ENCODE data around the gene NKTR. TPM values are rescaled to one million over a fixed set of nuclear protein-coding genes. Genes with fewer than 3 reads are reported as not detected.

The NKTR gene
- total RNA-seq, 1 experiment from 2014 or later = 70.5 TPM

DNA sequence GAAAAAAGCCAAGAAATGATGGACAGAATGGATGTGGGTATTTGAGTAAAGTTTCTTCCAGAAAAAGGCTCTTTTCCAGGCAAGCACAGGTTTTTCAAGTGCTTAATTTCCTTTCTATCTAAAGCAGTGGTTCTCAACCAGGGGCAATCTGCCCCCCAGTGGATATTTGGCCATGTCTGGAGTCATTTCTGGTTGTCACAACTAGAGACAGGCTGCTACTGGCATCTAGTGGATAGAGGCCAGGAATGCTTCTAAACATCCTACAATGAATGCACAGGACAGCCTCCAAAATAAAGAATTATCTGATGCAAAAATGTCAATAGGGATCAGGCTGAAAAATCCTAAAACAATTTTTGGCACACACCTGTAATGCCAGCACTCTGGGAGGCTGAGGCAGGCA, 42.6 kb upstream of the NKTR start:
- H3K79me2 ChIP-seq (ENCODE audit: low read depth) = no peaks in the 10 kb centered on the region
- no peak overlapping the region for H2AFZ ChIP-seq
- H3K4me2 ChIP-seq = no peak overlapping the region
- BruUV-seq (replicated peaks) = no TSS peak
- TF ChIP-seq, protein P1, sequence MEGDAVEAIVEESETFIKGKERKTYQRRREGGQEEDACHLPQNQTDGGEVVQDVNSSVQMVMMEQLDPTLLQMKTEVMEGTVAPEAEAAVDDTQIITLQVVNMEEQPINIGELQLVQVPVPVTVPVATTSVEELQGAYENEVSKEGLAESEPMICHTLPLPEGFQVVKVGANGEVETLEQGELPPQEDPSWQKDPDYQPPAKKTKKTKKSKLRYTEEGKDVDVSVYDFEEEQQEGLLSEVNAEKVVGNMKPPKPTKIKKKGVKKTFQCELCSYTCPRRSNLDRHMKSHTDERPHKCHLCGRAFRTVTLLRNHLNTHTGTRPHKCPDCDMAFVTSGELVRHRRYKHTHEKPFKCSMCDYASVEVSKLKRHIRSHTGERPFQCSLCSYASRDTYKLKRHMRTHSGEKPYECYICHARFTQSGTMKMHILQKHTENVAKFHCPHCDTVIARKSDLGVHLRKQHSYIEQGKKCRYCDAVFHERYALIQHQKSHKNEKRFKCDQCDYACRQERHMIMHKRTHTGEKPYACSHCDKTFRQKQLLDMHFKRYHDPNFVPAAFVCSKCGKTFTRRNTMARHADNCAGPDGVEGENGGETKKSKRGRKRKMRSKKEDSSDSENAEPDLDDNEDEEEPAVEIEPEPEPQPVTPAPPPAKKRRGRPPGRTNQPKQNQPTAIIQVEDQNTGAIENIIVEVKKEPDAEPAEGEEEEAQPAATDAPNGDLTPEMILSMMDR (conservative IDR thresholded peaks at IDR 0.05) = peak; percentile 41
- no peak for TF ChIP-seq EZH2 (IDR thresholded peaks at IDR 0.05; ENCODE audit: low read depth)
- DNase-seq = no peak
- ChIA-PET CTCF (no interaction called here), POLR2A (ENCODE audit: unreplicated experiment) (no interaction called here)
- 0 out of 2 replicates have a peak, but pooled peaks cover 5% of the 10 kb centered on the region for H3F3A ChIP-seq (ENCODE audit: insufficient read depth, low read depth)
- no peak overlapping the region for H3K4me3 ChIP-seq
- H3K27ac ChIP-seq = no peak overlapping the region
- no peaks in the 10 kb centered on the region for H3K4me1 ChIP-seq (replicated peaks; ENCODE audit: insufficient read depth)
- intact Hi-C loops (cut with micrococcal nuclease; ENCODE audit: unreplicated experiment) = loop anchor here (5.0 kb wide), 1 partner anchor 184 kb away; no protein-coding TSS in a partner anchor
- H4K20me1 ChIP-seq (ENCODE audit: insufficient read depth) = no peaks in the 10 kb centered on the region
- H3K27me3 ChIP-seq (ENCODE audit: insufficient read depth, low read depth) = no peaks in the 10 kb centered on the region
- H3K9me2 ChIP-seq (ENCODE audit: insufficient read depth) = no peaks in the 10 kb centered on the region
- no peaks in the 10 kb centered on the region for H3K36me3 ChIP-seq (ENCODE audit: low read depth)
- no peaks in the 10 kb centered on the region for H3K9me3 ChIP-seq (ENCODE audit: insufficient read depth, low read depth)

DNA sequence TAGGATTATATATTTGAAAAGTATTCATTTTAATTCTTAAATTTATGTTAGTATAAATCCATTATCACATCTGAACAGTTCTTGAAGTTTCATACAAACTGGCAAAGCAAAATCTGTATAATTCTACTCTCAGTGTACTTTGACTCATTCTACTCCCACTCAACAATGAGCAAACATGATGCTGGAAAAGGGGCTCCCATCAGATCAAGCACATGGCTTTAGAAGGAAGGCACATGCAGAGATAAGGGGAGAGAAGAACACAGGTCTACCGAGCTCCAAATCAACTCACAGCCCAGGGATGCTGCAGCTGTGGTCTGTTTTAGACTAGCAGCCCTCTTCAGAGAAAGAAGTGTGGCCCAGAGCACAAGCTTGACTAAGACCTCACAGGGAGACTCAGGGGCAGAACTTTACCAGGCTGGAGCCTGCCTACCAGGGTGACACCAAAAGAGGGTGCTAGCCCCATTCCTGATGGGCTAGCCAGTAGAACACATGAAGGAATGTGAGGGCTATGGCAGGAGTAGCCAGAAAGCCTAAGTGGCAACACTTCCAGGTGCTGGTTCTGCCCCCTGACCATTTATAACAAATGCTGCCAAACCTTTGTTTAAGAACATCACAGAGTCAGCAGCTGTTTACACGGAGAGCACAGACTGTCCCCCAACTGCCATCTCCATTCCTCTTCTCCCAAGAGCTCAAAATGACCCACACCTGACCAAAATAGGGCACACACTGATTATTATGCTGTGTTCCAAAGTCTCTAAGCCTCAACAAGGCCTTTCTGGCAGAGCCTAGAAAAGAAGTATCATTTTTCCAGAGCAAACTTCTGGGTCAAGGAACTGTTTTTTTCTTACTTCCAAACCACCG, 38.2 kb upstream of the NKTR start:
- Histone ChIP-seq H2AFZ (no peak overlapping the region), H3K27me3 (ENCODE audit: insufficient read depth, low read depth) (no peaks in the 10 kb centered on the region), H3K79me2 (ENCODE audit: low read depth) (no peaks in the 10 kb centered on the region), H3K9me2 (ENCODE audit: insufficient read depth) (no peaks in the 10 kb centered on the region), H3K4me3 (no peak overlapping the region), H3K4me1 (replicated peaks; ENCODE audit: insufficient read depth) (no peaks in the 10 kb centered on the region), H3F3A (ENCODE audit: insufficient read depth, low read depth) (0 out of 2 replicates have a peak, but pooled peaks cover 5% of the 10 kb centered on the region), H3K4me2 (no peak overlapping the region), H3K27ac (no peak overlapping the region), H3K36me3 (ENCODE audit: low read depth) (no peaks in the 10 kb centered on the region), H4K20me1 (ENCODE audit: insufficient read depth) (no peaks in the 10 kb centered on the region), H3K9me3 (ENCODE audit: insufficient read depth, low read depth) (no peaks in the 10 kb centered on the region)
- ChIA-PET CTCF (no interaction called here), POLR2A (ENCODE audit: unreplicated experiment) (no interaction called here)
- no peak for TF ChIP-seq EZH2 (IDR thresholded peaks at IDR 0.05; ENCODE audit: low read depth)
- TF ChIP-seq, protein P1 (conservative IDR thresholded peaks at IDR 0.05) = no peak
- no TSS peak for BruUV-seq (replicated peaks)
- no peak for DNase-seq
- intact Hi-C loops (cut with micrococcal nuclease; ENCODE audit: unreplicated experiment) = no loop called here

DNA sequence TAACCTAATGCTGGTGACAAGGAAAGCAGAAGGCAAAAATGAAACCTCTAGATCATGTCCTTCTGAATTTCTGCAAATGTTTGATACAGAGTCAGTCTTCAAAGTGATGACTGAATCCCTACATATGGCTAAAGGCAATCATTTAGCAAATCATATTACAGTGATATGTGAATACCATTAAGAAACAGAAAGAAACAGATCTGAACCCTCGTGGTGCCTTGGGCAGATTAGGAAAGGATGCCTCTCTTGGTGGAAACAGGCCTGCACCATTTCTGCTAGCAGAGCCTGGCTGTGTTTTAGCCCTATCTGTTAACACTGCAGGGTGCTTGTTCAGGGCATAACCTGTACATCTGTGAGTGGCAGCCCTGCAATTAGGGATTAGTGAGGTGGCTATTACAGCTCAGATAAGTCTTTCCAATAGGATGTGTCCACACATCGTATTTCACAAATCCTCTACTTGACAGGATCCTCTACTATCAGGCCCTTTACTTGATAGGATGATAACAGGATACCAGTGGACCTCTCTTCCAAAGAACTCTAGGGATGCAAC, 30.8 kb upstream of the NKTR start:
- Histone ChIP-seq H4K20me1 (ENCODE audit: insufficient read depth) (no peaks in the 10 kb centered on the region), H3K79me2 (ENCODE audit: low read depth) (no peaks in the 10 kb centered on the region), H3K4me1 (replicated peaks; ENCODE audit: insufficient read depth) (no peaks in the 10 kb centered on the region), H3K36me3 (ENCODE audit: low read depth) (0 out of 2 replicates have a peak, but pooled peaks cover 3% of the 10 kb centered on the region), H3K27ac (no peak overlapping the region), H2AFZ (no peak overlapping the region), H3K9me3 (ENCODE audit: insufficient read depth, low read depth) (no peaks in the 10 kb centered on the region), H3K4me3 (no peak overlapping the region), H3K27me3 (ENCODE audit: insufficient read depth, low read depth) (no peaks in the 10 kb centered on the region), H3K4me2 (no peak overlapping the region), H3K9me2 (ENCODE audit: insufficient read depth) (no peaks in the 10 kb centered on the region), H3F3A (ENCODE audit: insufficient read depth, low read depth) (no peaks in the 10 kb centered on the region)
- CTCF ChIA-PET = no interaction called here
- POLR2A ChIA-PET (ENCODE audit: unreplicated experiment) = no interaction called here
- no peak for DNase-seq
- intact Hi-C loops (cut with micrococcal nuclease; ENCODE audit: unreplicated experiment) = no loop called here
- no TSS peak for BruUV-seq (replicated peaks)
- no peak for TF ChIP-seq EZH2 (IDR thresholded peaks at IDR 0.05; ENCODE audit: low read depth)
- TF ChIP-seq, protein P1 (conservative IDR thresholded peaks at IDR 0.05) = no peak
